Central memory CD8-positive, alpha-beta T cell (primary cell): ENCODE data around the gene TTC3.
"Not testable (repeated sequence)": the region's sequence is repeated elsewhere in the genome, so short reads cannot be mapped to it uniquely, and the experiment has no call there.

ENCODE experiments used
- ATAC-seq: fragments of 150-1000 bp; cut with Tn5 transposase; replicated peaks from 2 replicates; pipeline ENCODE4 v1.10.0; 2022; ENCODE audit warnings: mild to moderate bottlenecking, moderate FRiP score, moderate number of reproducible peaks; ENCODE audit not compliant: poor library complexity, severe bottlenecking; ENCODE audit errors: extremely low read depth
- DNase-seq, 2 donors: peaks; one replicate each; pipeline ENCODE4 v3.0.0; 2021; ENCODE audit warnings: low spot score in 2 of 2
- H3K27ac Mint-ChIP-seq: one replicate; pipeline ENCODE4 v1.8.0; 2022; ENCODE audit warnings: low read depth, mild to moderate bottlenecking, moderate library complexity, mixed read lengths
- H3K27me3 Mint-ChIP-seq: one replicate; pipeline ENCODE4 v1.8.0; 2022; ENCODE audit warnings: mixed read lengths
- H3K36me3 Mint-ChIP-seq: one replicate; pipeline ENCODE4 v1.8.0; 2022; ENCODE audit warnings: mild to moderate bottlenecking, moderate library complexity, mixed read lengths; ENCODE audit not compliant: insufficient read depth
- H3K4me1 Mint-ChIP-seq: one replicate; pipeline ENCODE4 v1.8.0; 2022; ENCODE audit warnings: mixed read lengths
- H3K4me3 Mint-ChIP-seq: one replicate; pipeline ENCODE4 v1.8.0; 2022; ENCODE audit warnings: mild to moderate bottlenecking, moderate library complexity, mixed read lengths
- H3K9me3 Mint-ChIP-seq: one replicate; pipeline ENCODE4 v1.8.0; 2022; ENCODE audit warnings: mixed read lengths

TTC3 gene

DNA sequence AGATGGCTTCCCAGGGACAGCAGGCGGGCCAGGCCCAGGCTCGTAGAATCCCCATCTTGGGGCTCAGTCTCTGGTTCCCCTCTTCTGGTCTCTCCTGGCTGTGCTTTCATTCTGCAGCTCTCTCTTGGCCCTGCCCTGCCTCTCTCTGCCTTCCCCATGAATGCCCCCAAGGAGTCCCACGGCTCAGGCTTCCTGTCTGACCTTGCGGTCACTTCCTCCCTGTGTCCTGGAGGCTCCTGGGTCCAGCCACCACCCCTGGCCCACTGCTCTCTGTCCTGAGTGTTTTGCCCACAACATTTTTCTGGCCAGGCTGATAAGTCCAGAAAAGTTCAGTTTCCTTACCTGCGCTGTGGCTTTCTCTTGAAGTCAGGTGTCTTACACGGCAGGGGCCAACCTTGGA, 29.2 kb upstream of the TTC3 start:
- Mint-ChIP-seq H3K27ac (no peak overlapping the region), H3K27me3 (peaks cover 9% of the 10 kb centered on the region), H3K36me3 (no peaks in the 10 kb centered on the region), H3K9me3 (no peaks in the 10 kb centered on the region), H3K4me3 (no peak overlapping the region), H3K4me1 (peaks cover 14% of the 10 kb centered on the region)
- ATAC-seq (no peak), DNase-seq (no peak)

DNA sequence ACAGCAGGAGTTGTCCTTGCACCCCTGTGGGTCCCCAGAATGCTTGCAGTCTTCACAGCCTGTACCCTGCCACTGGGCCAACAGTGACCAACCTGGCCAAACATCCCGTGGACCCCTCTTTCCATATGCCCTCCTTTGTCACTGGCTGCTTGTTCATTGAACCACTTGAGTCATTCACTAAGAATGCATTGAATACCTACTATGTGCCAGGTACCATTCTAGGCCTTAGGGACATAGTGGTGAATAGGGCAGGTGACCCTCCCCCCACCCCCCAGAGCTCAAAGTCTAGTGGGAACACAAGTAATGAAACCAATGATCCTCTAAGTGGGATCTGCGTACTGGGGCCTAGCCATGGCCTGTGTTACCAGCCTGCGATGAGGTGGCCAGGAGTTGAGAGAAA, 28.4 kb upstream of the TTC3 start:
- DNase-seq = no peak
- ATAC-seq = no peak
- Mint-ChIP-seq H3K27me3 (peaks cover 10% of the 10 kb centered on the region), H3K36me3 (no peaks in the 10 kb centered on the region), H3K4me3 (no peak overlapping the region), H3K4me1 (peaks cover 14% of the 10 kb centered on the region), H3K9me3 (no peaks in the 10 kb centered on the region), H3K27ac (no peak overlapping the region)

DNA sequence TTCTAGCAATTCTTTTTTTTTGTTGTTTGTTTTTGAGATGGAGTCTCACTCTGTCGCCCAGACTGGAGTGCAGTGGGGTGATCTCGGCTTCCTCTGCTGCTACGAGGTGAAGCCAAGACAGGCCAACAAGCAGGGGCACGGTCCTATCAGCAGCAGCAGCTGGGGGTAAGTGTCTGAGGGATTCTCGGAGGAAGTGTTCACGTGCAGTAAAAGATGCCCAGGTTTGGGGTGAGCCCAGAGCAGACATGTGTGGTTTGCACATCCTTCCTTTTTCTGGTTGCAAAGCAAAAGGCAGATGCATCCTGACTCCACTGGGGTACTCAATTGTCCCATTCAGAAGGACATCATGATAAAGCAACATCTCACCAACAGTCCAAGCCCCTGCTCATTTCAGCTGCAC, 27.9 kb upstream of the TTC3 start:
- Mint-ChIP-seq H3K27me3 (peaks cover 15% of the 10 kb centered on the region), H3K4me3 (no peak overlapping the region), H3K36me3 (no peaks in the 10 kb centered on the region), H3K4me1 (peaks cover 14% of the 10 kb centered on the region), H3K9me3 (no peaks in the 10 kb centered on the region), H3K27ac (no peak overlapping the region)
- DNase-seq (no peak), ATAC-seq (peak; percentile 72)

DNA sequence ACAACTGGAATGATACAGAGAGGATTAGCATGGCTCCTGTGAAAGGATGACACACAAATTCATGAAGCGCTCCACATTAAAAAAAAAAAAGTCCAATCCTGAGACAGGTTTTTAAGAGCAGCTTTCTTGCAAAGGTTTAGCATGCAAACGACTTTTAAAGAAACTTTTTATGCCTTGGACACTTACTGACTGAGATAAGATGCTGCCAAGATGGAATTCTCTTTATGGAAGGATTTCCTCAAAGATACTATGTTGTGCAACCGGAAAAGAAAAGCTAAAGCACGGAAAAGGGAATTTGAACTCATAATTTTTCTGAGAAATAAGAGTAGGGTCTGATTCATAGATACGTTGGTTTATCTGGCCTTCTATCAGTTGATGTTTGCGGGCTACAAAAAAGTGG, 27.5 kb upstream of the TTC3 start:
- Mint-ChIP-seq H3K9me3 (no peaks in the 10 kb centered on the region), H3K4me3 (no peak overlapping the region), H3K4me1 (peaks cover 14% of the 10 kb centered on the region), H3K27ac (no peak overlapping the region), H3K36me3 (no peaks in the 10 kb centered on the region), H3K27me3 (peaks cover 19% of the 10 kb centered on the region)
- DNase-seq (no peak), ATAC-seq (no peak)

DNA sequence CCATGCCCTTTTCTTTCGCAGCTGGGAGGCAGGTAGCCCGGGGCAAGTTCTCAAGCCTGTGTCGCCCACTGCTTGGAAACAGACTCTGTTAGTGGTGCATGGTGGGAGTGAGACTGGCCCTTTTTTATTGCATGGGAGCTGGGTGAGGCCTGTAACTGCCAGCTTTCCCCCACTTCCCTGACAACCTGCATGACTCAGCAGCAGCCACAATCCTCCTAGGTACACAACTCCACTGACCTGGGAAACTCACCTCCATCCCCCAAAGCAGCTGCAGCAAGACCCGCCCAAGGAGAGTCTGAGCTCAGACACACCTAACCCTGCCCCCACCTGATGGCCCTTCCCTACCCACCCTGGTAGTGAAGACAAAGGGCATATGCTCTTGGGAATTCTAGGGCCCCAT, 26.0 kb upstream of the TTC3 start:
- ATAC-seq (no peak), DNase-seq (no peak)
- Mint-ChIP-seq H3K27me3 (peaks cover 19% of the 10 kb centered on the region), H3K4me1 (peaks cover 14% of the 10 kb centered on the region), H3K27ac (no peak overlapping the region), H3K4me3 (no peak overlapping the region), H3K9me3 (no peaks in the 10 kb centered on the region), H3K36me3 (no peaks in the 10 kb centered on the region)

DNA sequence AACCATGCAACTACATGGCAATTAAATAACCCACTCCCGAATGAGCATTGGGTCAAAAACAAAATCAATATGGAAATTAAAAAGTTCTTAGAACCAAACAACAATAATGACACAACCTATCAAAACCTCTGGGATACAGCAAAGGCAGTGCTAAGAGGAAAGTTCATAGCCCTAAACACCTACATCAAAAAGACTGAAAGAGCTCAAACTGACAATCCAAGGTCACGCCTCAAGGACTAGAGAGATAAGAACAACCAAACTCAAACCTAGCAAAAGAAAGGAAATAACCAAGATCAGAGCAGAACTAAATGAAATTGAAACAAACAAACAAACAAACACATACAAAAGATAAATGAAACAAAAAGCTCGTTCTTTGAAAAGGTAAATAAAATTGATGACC, 23.3 kb upstream of the TTC3 start:
- not testable (repeated sequence) for H3K9me3 Mint-ChIP-seq, ATAC-seq

DNA sequence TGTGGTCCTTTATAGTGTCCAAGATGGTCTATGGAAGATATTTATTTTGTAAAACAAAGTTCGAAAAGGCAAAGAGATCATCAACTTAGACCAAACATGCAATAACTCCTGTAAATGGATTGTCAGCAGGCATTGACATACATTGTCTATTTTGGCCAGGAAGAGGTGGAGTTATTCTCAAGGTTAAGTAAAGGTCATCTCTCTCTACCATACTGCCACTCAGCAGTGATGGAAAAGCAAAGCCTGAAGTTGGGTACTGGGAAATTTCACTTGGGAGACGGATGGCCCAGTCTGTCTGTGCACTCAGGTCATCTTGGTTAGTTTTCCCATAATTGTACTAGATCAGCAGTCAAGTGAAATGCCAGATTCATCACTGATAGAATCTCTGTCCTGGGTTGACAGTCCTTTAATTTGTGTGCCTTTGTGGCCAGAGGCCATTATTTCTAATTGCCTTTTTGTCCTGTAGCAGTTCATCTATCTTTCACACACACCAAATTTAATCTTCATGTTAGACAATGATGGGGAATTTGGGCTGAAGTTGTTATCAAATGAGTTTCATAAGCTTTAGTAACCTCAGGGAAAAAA, 17.7 kb upstream of the TTC3 start:
- Mint-ChIP-seq H3K27me3 (peaks cover 2% of the 10 kb centered on the region), H3K36me3 (no peaks in the 10 kb centered on the region), H3K4me1 (no peaks in the 10 kb centered on the region), H3K27ac (no peak overlapping the region), H3K9me3 (no peaks in the 10 kb centered on the region), H3K4me3 (no peak overlapping the region)
- DNase-seq (no peak), ATAC-seq (no peak)

More for the DNA sequence above, 23.3 kb upstream of the TTC3 start:
- peaks cover 19% of the 10 kb centered on the region for H3K27me3 Mint-ChIP-seq
- not testable (repeated sequence) for H3K4me1 Mint-ChIP-seq, DNase-seq, H3K27ac Mint-ChIP-seq, H3K4me3 Mint-ChIP-seq, H3K36me3 Mint-ChIP-seq

DNA sequence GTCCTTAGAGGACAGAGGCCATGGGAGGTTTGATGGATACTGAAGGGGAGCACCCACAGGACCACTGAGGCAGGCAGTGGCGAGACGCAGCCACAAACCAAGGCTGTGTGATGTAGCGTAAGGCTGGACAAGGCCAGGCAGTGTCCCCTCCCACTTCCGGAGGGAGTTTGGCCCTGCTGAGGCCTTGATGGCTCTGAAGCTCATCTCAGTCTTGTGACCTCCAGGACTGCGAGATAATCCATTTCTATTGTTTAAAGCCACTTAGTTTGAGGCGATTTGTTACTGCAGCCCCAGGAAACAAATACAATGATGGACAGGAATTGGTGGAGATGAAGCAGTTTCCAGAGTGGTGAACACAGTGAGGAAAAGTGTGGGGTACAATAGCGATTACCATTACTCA, 15.4 kb upstream of the TTC3 start:
- ATAC-seq = no peak
- Mint-ChIP-seq H3K9me3 (no peaks in the 10 kb centered on the region), H3K4me3 (no peak overlapping the region), H3K27me3 (no peaks in the 10 kb centered on the region), H3K36me3 (no peaks in the 10 kb centered on the region), H3K27ac (no peak overlapping the region), H3K4me1 (no peaks in the 10 kb centered on the region)
- DNase-seq = no peak

DNA sequence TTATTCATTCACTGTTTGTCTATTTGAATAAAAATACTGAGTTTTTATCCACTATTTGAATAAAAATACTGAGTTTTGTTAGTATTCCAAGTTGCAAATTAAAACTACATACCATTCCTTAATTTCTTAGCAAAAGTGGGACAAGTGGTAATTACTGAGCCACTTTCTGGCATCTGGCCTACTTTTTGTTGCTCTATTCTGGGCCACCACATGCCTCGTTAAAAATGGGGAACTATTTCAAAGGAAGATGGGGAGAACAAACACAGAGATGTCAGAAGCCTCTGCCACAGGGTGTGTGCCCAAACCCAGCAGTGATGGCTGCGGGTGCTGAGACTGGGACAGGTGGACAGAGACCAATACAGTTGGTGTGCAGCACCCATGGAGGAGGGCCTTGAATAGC, 14.8 kb upstream of the TTC3 start:
- H3K27me3 Mint-ChIP-seq = no peaks in the 10 kb centered on the region
- H3K36me3 Mint-ChIP-seq = no peaks in the 10 kb centered on the region
- H3K4me3 Mint-ChIP-seq = no peak overlapping the region
- H3K27ac Mint-ChIP-seq = no peak overlapping the region
- ATAC-seq (no peak), DNase-seq (no peak)
- no peaks in the 10 kb centered on the region for H3K4me1 Mint-ChIP-seq
- H3K9me3 Mint-ChIP-seq = no peaks in the 10 kb centered on the region

DNA sequence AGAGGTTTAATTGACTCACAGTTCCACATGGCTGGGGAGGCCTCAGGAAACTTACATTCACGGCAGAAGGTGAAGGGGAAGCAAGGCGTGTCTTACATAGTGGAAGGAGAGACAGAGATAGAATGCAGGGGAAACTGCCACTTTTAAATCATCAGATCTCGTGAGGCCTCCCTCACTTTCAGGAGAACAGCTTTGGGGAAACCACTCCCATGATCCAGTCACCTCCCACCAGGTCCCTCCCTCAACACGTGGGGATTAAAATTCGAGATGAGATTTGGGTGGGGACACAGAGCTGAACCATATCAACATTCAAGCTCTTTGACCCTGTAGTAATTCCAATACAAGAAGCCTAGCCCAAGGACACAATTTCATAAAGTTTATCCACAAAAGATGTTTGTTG, 13.9 kb upstream of the TTC3 start:
- DNase-seq (no peak), ATAC-seq (no peak)
- no peaks in the 10 kb centered on the region for H3K9me3 Mint-ChIP-seq
- no peaks in the 10 kb centered on the region for H3K4me1 Mint-ChIP-seq
- no peak overlapping the region for H3K4me3 Mint-ChIP-seq
- H3K27me3 Mint-ChIP-seq = no peaks in the 10 kb centered on the region
- H3K36me3 Mint-ChIP-seq = no peaks in the 10 kb centered on the region
- no peak overlapping the region for H3K27ac Mint-ChIP-seq

DNA sequence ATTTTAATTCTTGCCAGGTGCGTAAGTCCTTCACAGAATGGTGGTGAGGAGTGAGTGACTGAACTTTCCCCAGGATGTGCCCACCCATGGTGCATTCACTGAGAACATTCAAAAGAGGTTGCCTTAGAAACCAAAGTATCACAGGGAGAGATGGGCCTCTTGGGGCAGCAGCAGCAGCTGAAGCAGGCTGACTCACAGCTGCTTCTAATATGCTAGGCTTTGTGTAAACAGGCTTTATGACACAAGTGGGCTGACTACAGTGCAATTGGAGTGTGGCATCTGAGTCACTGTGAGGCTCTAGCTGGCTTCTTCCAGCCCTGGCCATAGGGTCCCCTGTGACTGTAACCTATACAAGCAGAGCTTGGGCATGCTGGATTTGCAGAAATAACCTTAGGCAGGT, 12.8 kb upstream of the TTC3 start:
- Mint-ChIP-seq H3K27ac (no peak overlapping the region), H3K27me3 (no peaks in the 10 kb centered on the region), H3K9me3 (no peaks in the 10 kb centered on the region), H3K4me1 (no peaks in the 10 kb centered on the region), H3K36me3 (peaks cover 3% of the 10 kb centered on the region), H3K4me3 (no peak overlapping the region)
- DNase-seq (no peak), ATAC-seq (no peak)

DNA sequence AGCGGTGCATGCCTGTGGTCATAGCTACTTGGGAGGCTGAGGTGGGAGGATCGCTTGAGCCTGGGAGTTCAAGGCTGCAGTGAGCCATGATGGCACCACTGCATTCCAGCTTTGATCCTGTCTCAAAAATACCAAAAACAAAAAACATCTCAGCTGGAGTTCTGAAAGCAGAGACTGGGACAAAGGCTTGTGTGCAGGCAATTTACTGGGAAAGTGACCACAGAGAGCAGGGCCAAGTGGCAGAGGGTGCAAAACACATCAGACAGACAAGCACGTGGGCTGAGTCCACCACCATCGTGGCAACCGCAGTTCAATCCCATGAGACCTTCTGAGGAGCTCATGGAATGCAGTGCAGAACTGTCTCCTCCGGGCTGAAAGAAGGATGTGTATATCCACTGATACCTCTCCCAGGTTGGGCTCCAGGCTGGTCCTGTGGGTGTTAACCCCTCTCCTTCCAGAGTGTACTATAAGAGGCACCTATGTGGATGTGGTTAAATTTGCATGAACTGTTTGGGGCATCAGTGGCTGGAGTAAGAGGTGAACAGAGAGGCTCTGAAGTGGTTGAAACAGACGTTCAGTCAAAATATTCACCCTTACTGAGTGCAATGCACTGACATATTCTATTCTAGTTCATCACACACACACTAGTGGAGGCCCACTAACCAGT, 11.0 kb upstream of the TTC3 start:
- Mint-ChIP-seq H3K4me3 (no peak overlapping the region), H3K27ac (no peak overlapping the region), H3K27me3 (no peaks in the 10 kb centered on the region), H3K9me3 (no peaks in the 10 kb centered on the region), H3K36me3 (peaks cover 3% of the 10 kb centered on the region), H3K4me1 (no peaks in the 10 kb centered on the region)
- ATAC-seq (no peak), DNase-seq (no peak)

DNA sequence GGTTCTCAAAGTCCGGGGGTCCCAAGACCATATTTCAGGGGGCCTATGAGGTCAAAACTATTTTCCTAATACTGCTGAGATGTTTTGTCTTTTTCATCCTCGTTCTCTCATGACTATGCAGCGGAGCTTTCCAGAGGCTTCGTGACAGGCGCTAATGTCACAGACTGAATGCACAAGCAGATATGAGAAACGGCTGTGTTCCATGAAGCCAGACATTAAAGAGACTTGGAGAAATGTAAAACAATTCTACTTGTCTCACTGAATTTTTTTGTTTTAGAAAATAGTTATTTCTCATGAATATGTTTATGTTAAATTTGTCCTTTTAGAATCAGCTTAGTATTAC, 10.5 kb upstream of the TTC3 start:
- H3K4me1 Mint-ChIP-seq = no peaks in the 10 kb centered on the region
- no peaks in the 10 kb centered on the region for H3K9me3 Mint-ChIP-seq
- H3K27me3 Mint-ChIP-seq = no peaks in the 10 kb centered on the region
- no peak overlapping the region for H3K4me3 Mint-ChIP-seq
- DNase-seq = no peak
- no peak overlapping the region for H3K27ac Mint-ChIP-seq
- peaks cover 5% of the 10 kb centered on the region for H3K36me3 Mint-ChIP-seq
- ATAC-seq = no peak
